Loucy (cell line): ENCODE results near the gene ARID1B.

Source experiments
- H2AFZ ChIP-seq: fragments of 200-600 bp; sonication (generic); 2 replicates; pipeline ENCODE4 v1.6.0; 2016; ENCODE audit warnings: antibody characterized with exemption, mild to moderate bottlenecking, low read length, moderate library complexity
- H3F3A ChIP-seq: fragments of 200-600 bp; 2 replicates; pipeline ENCODE4 v1.6.0; 2016; ENCODE audit warnings: antibody characterized with exemption, low read depth, mild to moderate bottlenecking
- H3K27me3 ChIP-seq: fragments of 200-600 bp; sonication (generic); 2 replicates; pipeline ENCODE4 v1.6.1; 2014; ENCODE audit warnings: low read length, mild to moderate bottlenecking; ENCODE audit not compliant: insufficient read depth, poor library complexity, severe bottlenecking
- H3K36me3 ChIP-seq: fragments of 200-600 bp; sonication (generic); 2 replicates; pipeline ENCODE4 v1.6.1; 2016; ENCODE audit warnings: low read length; ENCODE audit not compliant: insufficient read depth
- H3K4me1 ChIP-seq: fragments of 200-600 bp; sonication (generic); 2 replicates; pipeline ENCODE4 v1.5.1; 2014; ENCODE audit warnings: low read length, mild to moderate bottlenecking; ENCODE audit not compliant: insufficient read depth, poor library complexity, severe bottlenecking
- H3K4me2 ChIP-seq: fragments of 200-600 bp; sonication (generic); 2 replicates; pipeline ENCODE4 v1.6.0; 2014; ENCODE audit warnings: antibody characterized with exemption, low read length, low read depth, mild to moderate bottlenecking; ENCODE audit not compliant: poor library complexity, severe bottlenecking
- H3K4me3 ChIP-seq: fragments of 200-600 bp; sonication (generic); 2 replicates; pipeline ENCODE4 v1.5.1; 2014; ENCODE audit warnings: low read length, mild to moderate bottlenecking, mixed read lengths; ENCODE audit not compliant: poor library complexity, severe bottlenecking
- H3K79me2 ChIP-seq: fragments of 200-600 bp; sonication (generic); 2 replicates; pipeline ENCODE4 v1.6.1; 2014; ENCODE audit warnings: low read length; ENCODE audit not compliant: insufficient read depth
- H3K9ac ChIP-seq: fragments of 200-600 bp; sonication (generic); 2 replicates; pipeline ENCODE4 v1.6.0; 2014; ENCODE audit warnings: mild to moderate bottlenecking, low read depth, low read length, moderate library complexity; ENCODE audit not compliant: poor library complexity, severe bottlenecking
- H3K9me2 ChIP-seq: fragments of 200-600 bp; sonication (generic); replicated peaks from 2 replicates; pipeline ENCODE4 v1.6.1; 2016; ENCODE audit warnings: low read depth, low read length, mixed read lengths
- H3K9me3 ChIP-seq: fragments of 200-600 bp; sonication (generic); 2 replicates; pipeline ENCODE4 v1.6.1; 2014; ENCODE audit warnings: mild to moderate bottlenecking, antibody characterized with exemption, low read length, low read depth; ENCODE audit not compliant: insufficient read depth
- H4K20me1 ChIP-seq: fragments of 200-600 bp; sonication (generic); 2 replicates; pipeline ENCODE4 v1.6.0; 2014; ENCODE audit warnings: antibody characterized with exemption, low read length, mild to moderate bottlenecking; ENCODE audit not compliant: insufficient read depth, poor library complexity, severe bottlenecking
- CTCF ChIP-seq: fragments of 200-600 bp; sonication (generic); conservative IDR thresholded peaks from 2 replicates; pipeline ENCODE4 v1.5.1; 2014; ENCODE audit warnings: mild to moderate bottlenecking, antibody characterized with exemption, low read length
- EZH2phosphoT487 ChIP-seq: fragments of 200-600 bp; IDR thresholded peaks from 2 replicates; pipeline ENCODE4 v1.6.1; 2018; ENCODE audit warnings: antibody characterized with exemption, mild to moderate bottlenecking, moderate library complexity, borderline replicate concordance

ARID1B gene

GRCh38 chr6:156809446-156810178 is 32.4 kb downstream of the ARID1B start:
- no peak overlapping the region for H2AFZ ChIP-seq
- peaks cover 92% of the 10 kb centered on the region for H4K20me1 ChIP-seq
- H3K27me3 ChIP-seq: no peaks in the 10 kb centered on the region
- H3K9me2 ChIP-seq: no peaks in the 10 kb centered on the region
- H3K36me3 ChIP-seq: peaks cover 20% of the 10 kb centered on the region; the same call in 1 of the 2 replicates
- H3F3A ChIP-seq: no peaks in the 10 kb centered on the region
- no peak overlapping the region for H3K4me3 ChIP-seq
- H3K4me1 ChIP-seq: peaks cover 17% of the 10 kb centered on the region
- no peak for TF ChIP-seq CTCF
- no peak for TF ChIP-seq EZH2phosphoT487
- peak overlapping the region; percentile 8 for H3K4me2 ChIP-seq
- H3K9me3 ChIP-seq: no peaks in the 10 kb centered on the region
- no peak overlapping the region for H3K9ac ChIP-seq
- H3K79me2 ChIP-seq: peaks cover 98% of the 10 kb centered on the region

- no peaks in the 10 kb centered on the region for H3K9me3 ChIP-seq
- peaks cover 98% of the 10 kb centered on the region for H3K79me2 ChIP-seq
- H3K4me3 ChIP-seq: no peak overlapping the region
- no peak overlapping the region for H3K9ac ChIP-seq
- no peaks in the 10 kb centered on the region for H3K27me3 ChIP-seq
- TF ChIP-seq CTCF: no peak
- no peak for TF ChIP-seq EZH2phosphoT487
- H4K20me1 ChIP-seq: peaks cover 94% of the 10 kb centered on the region
- peaks cover 20% of the 10 kb centered on the region; the same call in 1 of the 2 replicates for H3K36me3 ChIP-seq
- H3F3A ChIP-seq: no peaks in the 10 kb centered on the region
- no peak overlapping the region for H2AFZ ChIP-seq
- no peak overlapping the region for H3K4me2 ChIP-seq
- H3K9me2 ChIP-seq: no peaks in the 10 kb centered on the region
- peaks cover 6% of the 10 kb centered on the region for H3K4me1 ChIP-seq
These were observed 36.9 kb downstream of the ARID1B start for GRCh38 chr6:156814036-156814581.

GRCh38 chr6:156816505-156816904 is 39.3 kb downstream of the ARID1B start:
- H3F3A ChIP-seq: no peaks in the 10 kb centered on the region
- H3K36me3 ChIP-seq: peaks cover 11% of the 10 kb centered on the region; the same call in 1 of the 2 replicates
- no peak overlapping the region for H3K9ac ChIP-seq
- no peaks in the 10 kb centered on the region for H3K27me3 ChIP-seq
- no peak for TF ChIP-seq EZH2phosphoT487
- TF ChIP-seq CTCF: no peak
- H3K4me2 ChIP-seq: no peak overlapping the region
- peaks cover 98% of the 10 kb centered on the region for H3K79me2 ChIP-seq
- H3K9me2 ChIP-seq: no peaks in the 10 kb centered on the region
- H4K20me1 ChIP-seq: peaks cover 96% of the 10 kb centered on the region
- H3K9me3 ChIP-seq: no peaks in the 10 kb centered on the region
- no peak overlapping the region for H2AFZ ChIP-seq
- peaks cover 10% of the 10 kb centered on the region for H3K4me1 ChIP-seq
- H3K4me3 ChIP-seq: no peak overlapping the region
